Stomach (tissue), 9 donors: Measurements from ENCODE around the gene CYP4F12. TPM values are rescaled to one million over a fixed set of nuclear protein-coding genes. Genes with fewer than 3 reads are reported as not detected.
"Not testable (repeated sequence)": the region's sequence is repeated elsewhere in the genome, so short reads cannot be mapped to it uniquely, and the experiment has no call there.

ENCODE experiments used
- DNase-seq, 2 donors: peaks; one replicate each; pipeline versions ENCODE4 v3.0.0 to v3.0.0-alpha.2; 2013 to 2019
- H3K27ac ChIP-seq, 5 donors: fragments of 200-600 bp in 4 of 5; sonication (generic) in 4 of 5; one replicate each; pipeline ENCODE4 v1.5.1; 2013 to 2019; ENCODE audit warnings: mild to moderate bottlenecking in 1 of 5, moderate library complexity in 1 of 5
- H3K27me3 ChIP-seq, 3 donors: fragments of 200-600 bp; sonication (generic); one replicate each; pipeline ENCODE4 v1.5.1; 2017 to 2019; ENCODE audit warnings: mixed run types in 1 of 3
- H3K36me3 ChIP-seq, 4 donors: fragments of 200-600 bp; sonication (generic); 1 replicate in 3 of 4; 2 replicates in 1 of 4; pipeline ENCODE4 v1.5.1; 2016 to 2019
- H3K4me1 ChIP-seq, 4 donors: fragments of 200-600 bp; sonication (generic); one replicate each; pipeline ENCODE4 v1.5.1; 2016 to 2019
- H3K4me3 ChIP-seq, 4 donors: fragments of 200-600 bp; sonication (generic) in 3 of 4; one replicate each; pipeline ENCODE4 v1.5.1; 2016 to 2019; ENCODE audit warnings: mild to moderate bottlenecking in 1 of 4
- H3K9me3 ChIP-seq, 4 donors: fragments of 200-600 bp; sonication (generic); one replicate each; pipeline ENCODE4 v1.5.1; 2016 to 2019
- EP300 ChIP-seq: sonication (generic); formaldehyde crosslinking; IDR thresholded peaks from one replicate; pipeline ENCODE4 v1.6.1; 2017; ENCODE audit warnings: antibody characterized with exemption
- POLR2A ChIP-seq, 4 donors: fragments of 450-650 bp; IDR thresholded peaks; one replicate each; pipeline ENCODE4 v1.6.1; 2016; ENCODE audit warnings: antibody characterized with exemption in 4 of 4, control low read depth in 2 of 4, mild to moderate bottlenecking in 1 of 4, moderate library complexity in 1 of 4
- POLR2AphosphoS5 ChIP-seq, 3 donors: sonication (generic); formaldehyde crosslinking; IDR thresholded peaks; one replicate each; pipeline ENCODE4 v1.6.1; 2016; ENCODE audit warnings: antibody characterized with exemption in 3 of 3
- WGBS, 5 donors: extraction: QIAGEN DNeasy Blood & Tissue Kit in 3 of 5; methylation state at CpG; one replicate each; pipeline versions ENCODE4 v1.1.5 to v1.1.7; 2013 to 2018; 5-methylcytosine and 5-hydroxymethylcytosine counted together
- intact Hi-C: fragments of 100-400 bp; cut with DNase I; formaldehyde crosslinking; loops from one replicate; pipeline ENCODE4 v1.15.1; 2023; ENCODE audit warnings: low total_unique reads
- polyA plus RNA-seq, 3 donors: library from polyadenylated mRNA; stranded (reverse); fragments of 200-250 nt; gene quantifications; one replicate each; pipeline ENCODE4 v1.2.3, GENCODE V29; 2013
- total RNA-seq, 5 donors: library from RNA; depleted of rRNA; stranded (reverse); fragments of >200 nt; gene quantifications; one replicate each; pipeline versions ENCODE4 v1.1.0 to v1.2.3, GENCODE V29; 2014 to 2016
- TF ChIP-seq, protein P1 (sequence below), 7 experiments: fragments of 450-650 bp in 4 of 7; fragments of 200-600 bp in 3 of 7; sonication (generic) in 3 of 7; IDR thresholded peaks; one replicate each; pipeline ENCODE4 v1.5.1; 2016 to 2019; ENCODE audit warnings: antibody characterized with exemption in 7 of 7, control low read depth in 2 of 7, mild to moderate bottlenecking in 1 of 7
- donor health status: healthy with polysubstance abuse.
- donor health status: Bipolar disorder and iron deficiency.
- donor health status: healthy.

The CYP4F12 gene
- total and polyA plus RNA-seq, 8 donors: 2.5 to 113 (median 35.1) TPM

DNA sequence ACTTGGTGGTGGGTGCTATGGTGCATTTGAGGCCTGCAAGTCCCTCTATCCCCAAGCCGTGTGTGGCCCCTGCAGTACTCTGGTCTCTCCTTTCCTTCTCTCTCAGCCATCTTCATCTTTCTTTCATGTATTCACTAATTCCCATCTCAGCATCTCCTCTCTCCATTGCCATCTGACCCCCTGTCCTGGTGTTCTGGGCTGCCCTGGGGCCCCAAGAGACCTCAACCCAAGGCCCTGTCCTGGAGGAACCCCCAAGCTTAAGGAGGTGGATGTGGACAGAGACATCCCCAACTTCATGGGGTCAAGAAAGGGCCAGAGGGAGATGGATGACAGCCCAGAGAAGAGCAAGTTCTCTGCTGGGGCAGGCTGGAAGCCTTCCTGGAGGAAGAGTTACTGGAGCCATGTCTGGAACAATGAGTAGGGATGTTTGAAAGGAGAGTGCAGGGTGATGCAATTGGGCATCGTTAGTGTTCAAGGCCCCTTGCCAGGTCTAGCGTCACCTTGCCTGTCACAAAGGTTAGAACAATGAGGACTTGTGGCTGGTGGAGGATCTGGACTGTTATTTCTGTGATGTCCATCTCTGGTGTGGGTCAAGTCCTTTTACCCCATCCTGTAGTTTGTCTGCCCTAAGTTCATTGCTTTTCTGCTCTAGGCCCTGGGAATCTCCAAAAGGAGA, 28.7 kb upstream of the CYP4F12 start:
- 74 to 93% (median 86%) methylated on average over 3 of the region's 3 CpGs for WGBS, 5 donors
- H3K27ac ChIP-seq: no peak overlapping the region
- H3K9me3 ChIP-seq: no peaks in the 10 kb centered on the region
- intact Hi-C loops: no loop called here
- H3K27me3 ChIP-seq: peaks cover 0 to 18% (median 0%) of the 10 kb centered on the region in 3 donors
- no peak for DNase-seq
- H3K4me3 ChIP-seq: no peak overlapping the region
- H3K4me1 ChIP-seq: peaks cover 7 to 21% (median 12%) of the 10 kb centered on the region in 4 donors
- no peaks in the 10 kb centered on the region for H3K36me3 ChIP-seq
- TF ChIP-seq EP300 (no peak), POLR2A (IDR thresholded peaks at IDR 0.05) (no peak), POLR2AphosphoS5 (IDR thresholded peaks at IDR 0.05) (no peak)
- TF ChIP-seq, protein P1, sequence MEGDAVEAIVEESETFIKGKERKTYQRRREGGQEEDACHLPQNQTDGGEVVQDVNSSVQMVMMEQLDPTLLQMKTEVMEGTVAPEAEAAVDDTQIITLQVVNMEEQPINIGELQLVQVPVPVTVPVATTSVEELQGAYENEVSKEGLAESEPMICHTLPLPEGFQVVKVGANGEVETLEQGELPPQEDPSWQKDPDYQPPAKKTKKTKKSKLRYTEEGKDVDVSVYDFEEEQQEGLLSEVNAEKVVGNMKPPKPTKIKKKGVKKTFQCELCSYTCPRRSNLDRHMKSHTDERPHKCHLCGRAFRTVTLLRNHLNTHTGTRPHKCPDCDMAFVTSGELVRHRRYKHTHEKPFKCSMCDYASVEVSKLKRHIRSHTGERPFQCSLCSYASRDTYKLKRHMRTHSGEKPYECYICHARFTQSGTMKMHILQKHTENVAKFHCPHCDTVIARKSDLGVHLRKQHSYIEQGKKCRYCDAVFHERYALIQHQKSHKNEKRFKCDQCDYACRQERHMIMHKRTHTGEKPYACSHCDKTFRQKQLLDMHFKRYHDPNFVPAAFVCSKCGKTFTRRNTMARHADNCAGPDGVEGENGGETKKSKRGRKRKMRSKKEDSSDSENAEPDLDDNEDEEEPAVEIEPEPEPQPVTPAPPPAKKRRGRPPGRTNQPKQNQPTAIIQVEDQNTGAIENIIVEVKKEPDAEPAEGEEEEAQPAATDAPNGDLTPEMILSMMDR (IDR thresholded peaks at IDR 0.05): no peak

DNA sequence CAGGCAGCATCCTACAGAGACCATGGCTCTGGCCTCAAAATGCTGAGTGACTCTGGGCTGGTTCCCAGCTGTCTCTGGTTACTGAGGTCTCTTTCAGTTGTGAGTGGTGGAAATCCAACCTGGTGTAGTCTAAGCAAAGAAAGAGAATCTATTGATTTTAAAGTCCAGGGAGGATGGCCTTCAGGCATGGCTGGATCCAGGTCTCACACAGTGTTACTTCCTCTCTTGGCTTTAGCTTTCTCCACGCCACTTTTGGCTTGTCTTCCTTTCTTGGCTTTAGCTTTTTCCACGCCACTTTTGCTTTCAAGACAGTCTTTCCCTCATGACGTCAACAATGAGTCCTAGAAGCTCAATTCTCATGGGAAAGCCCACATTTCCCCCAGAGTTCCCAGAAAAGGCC, 28.1 kb upstream of the CYP4F12 start:
- Histone ChIP-seq H3K4me3 (no peak overlapping the region), H3K27me3 (peaks cover 0 to 18% (median 0%) of the 10 kb centered on the region in 3 donors), H3K27ac (no peak overlapping the region), H3K4me1 (peaks cover 7 to 20% (median 11%) of the 10 kb centered on the region in 4 donors), H3K9me3 (no peaks in the 10 kb centered on the region), H3K36me3 (no peaks in the 10 kb centered on the region)
- WGBS, 5 donors: 53 to 75% (median 72%) methylated on average over 3 of the region's 3 CpGs
- no peak for DNase-seq
- TF ChIP-seq, protein P1 (IDR thresholded peaks at IDR 0.05): no peak
- TF ChIP-seq POLR2A (IDR thresholded peaks at IDR 0.05): no peak
- TF ChIP-seq EP300: no peak
- no peak for TF ChIP-seq POLR2AphosphoS5 (IDR thresholded peaks at IDR 0.05)
- intact Hi-C loops: no loop called here

DNA sequence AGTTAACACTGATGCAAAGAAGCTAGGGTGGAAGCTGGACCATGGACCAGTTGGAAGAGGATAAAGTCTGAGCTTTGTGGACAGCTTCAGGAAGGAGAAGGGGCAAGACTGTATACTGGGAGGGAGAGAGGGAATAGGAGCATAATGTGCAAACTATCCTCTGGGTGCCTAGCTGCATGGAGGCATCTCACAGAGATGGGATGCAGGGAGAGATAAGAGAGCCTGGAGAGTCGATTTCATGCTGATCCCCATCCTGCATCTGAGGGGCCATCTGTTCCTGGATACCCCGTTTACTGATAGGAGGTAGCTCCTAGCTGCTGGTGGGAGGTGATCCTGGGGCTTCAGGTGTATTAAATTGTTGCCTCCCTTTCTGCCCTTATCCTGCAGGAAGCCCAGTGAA, 23.4 kb upstream of the CYP4F12 start:
- Histone ChIP-seq H3K36me3 (no peaks in the 10 kb centered on the region), H3K9me3 (no peaks in the 10 kb centered on the region), H3K27ac (no peak overlapping the region), H3K4me1 (no peaks in the 10 kb centered on the region), H3K27me3 (peaks cover 0 to 40% (median 0%) of the 10 kb centered on the region in 3 donors), H3K4me3 (no peak overlapping the region)
- TF ChIP-seq EP300 (no peak), POLR2AphosphoS5 (IDR thresholded peaks at IDR 0.05) (no peak), POLR2A (IDR thresholded peaks at IDR 0.05) (no peak)
- TF ChIP-seq, protein P1 (IDR thresholded peaks at IDR 0.05): peak in 1 of 7 experiments; percentile 4
- DNase-seq: no peak
- intact Hi-C loops: no loop called here
- 58 to 73% (median 70%) methylated on average over 2 of the region's 2 CpGs; no CpG with 5 or more reads in 1 of the 5 donors for WGBS, 5 donors

DNA sequence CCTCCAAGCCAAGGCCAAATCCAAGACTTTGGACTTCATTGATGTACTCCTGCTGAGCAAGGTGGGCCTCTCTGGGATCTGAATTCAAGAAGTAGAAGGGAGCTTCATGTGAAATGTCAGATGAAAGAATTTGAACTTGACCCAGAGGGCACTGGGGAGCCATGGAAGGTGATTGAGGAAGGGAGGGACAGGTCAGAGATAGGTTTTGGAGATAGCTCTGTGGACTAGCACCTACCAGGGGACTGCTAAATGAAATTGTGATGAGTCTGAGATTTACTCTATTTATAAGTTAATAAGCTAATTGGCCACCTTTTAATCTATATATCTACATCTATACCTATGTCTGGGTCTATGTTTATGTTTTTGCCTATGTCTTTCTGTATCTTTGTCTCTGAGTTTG, 22.8 kb upstream of the CYP4F12 start:
- H3K36me3 ChIP-seq, H3K27ac ChIP-seq, intact Hi-C loops, DNase-seq, H3K9me3 ChIP-seq, H3K4me1 ChIP-seq, H3K4me3 ChIP-seq: not testable (repeated sequence)
- peaks cover 0 to 40% (median 0%) of the 10 kb centered on the region in 3 donors for H3K27me3 ChIP-seq

DNA sequence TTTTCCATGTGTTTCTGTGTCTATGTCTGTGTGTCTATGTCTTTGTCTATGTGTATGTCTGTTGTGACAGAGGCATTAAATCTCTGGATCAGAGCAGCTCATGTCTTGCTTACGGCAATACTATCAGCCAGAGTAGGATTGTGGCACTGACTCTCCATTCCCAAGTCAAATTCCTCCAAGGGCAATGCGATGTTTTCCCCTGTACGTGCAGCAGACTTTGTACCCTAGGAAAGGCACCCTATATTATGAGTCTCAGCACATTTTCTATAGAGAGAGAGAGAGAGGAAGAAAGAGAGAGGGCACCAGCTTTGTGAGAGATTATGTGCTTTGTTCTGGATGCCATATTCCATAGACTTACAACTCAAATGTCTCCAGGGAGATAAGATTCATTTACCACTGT, 21.1 kb upstream of the CYP4F12 start:
- TF ChIP-seq, protein P1 (IDR thresholded peaks at IDR 0.05): no peak
- no peaks in the 10 kb centered on the region for H3K9me3 ChIP-seq
- no peak overlapping the region for H3K4me3 ChIP-seq
- H3K27me3 ChIP-seq: peaks cover 0 to 34% (median 0%) of the 10 kb centered on the region in 3 donors
- no peak for DNase-seq
- no peak overlapping the region for H3K27ac ChIP-seq
- H3K4me1 ChIP-seq: no peaks in the 10 kb centered on the region
- H3K36me3 ChIP-seq: no peaks in the 10 kb centered on the region
- intact Hi-C loops: no loop called here
- WGBS, 5 donors: 61 to 83% (median 69%) methylated on average over 3 of the region's 3 CpGs
